ENCODE data around the gene HIGD2B. TPM values are rescaled to one million over a fixed set of nuclear protein-coding genes. Genes with fewer than 3 reads are reported as not detected.

The HIGD2B gene
- total RNA-seq, 5 donors from 2014 or later (not counting 1 experiment from before 2014, with no cell fraction given), result 0.33 to 0.45 TPM; not detected in 3

- Mint-ChIP-seq H3K27ac (no peak overlapping the region), H3K27me3 (no peaks in the 10 kb centered on the region), H3K9me3 (no peaks in the 10 kb centered on the region), H3K4me3 (no peak overlapping the region), H3K36me3 (no peaks in the 10 kb centered on the region), H3K4me1 (peaks cover 14 to 26% (median 20%) of the 10 kb centered on the region in 3 donors)
- Histone ChIP-seq H3K36me3 (ENCODE audit: control insufficient read depth in 2 of 2, extremely low read depth in 1 of 2, insufficient read depth in 1 of 2, low read length in 1 of 2) (no peaks in the 10 kb centered on the region), H3K27me3 (replicated peaks in 1 of 2; ENCODE audit: control insufficient read depth in 2 of 2, extremely low read depth in 1 of 2, insufficient read depth in 2 of 2, low read length in 1 of 2) (no peaks in the 10 kb centered on the region), H3K4me1 (ENCODE audit: control insufficient read depth in 1 of 2, extremely low read depth in 1 of 2, insufficient read depth in 2 of 2, low read length in 2 of 2) (peaks cover 0 to 14% of the 10 kb centered on the region in 2 experiments), H3K4me3 (ENCODE audit: control insufficient read depth in 1 of 2, extremely low read depth in 1 of 2, low read length in 1 of 2) (no peak overlapping the region), H3K9me3 (no peaks in the 10 kb centered on the region), H3K27ac (ENCODE audit: low read length) (no peak overlapping the region)
- CTCF ChIA-PET, result interaction anchor here in 1 of 2 donors (0.7 kb wide), 1 partner anchor 215 kb away, joined by 4 read pairs; no protein-coding TSS in a partner anchor
- POLR2A ChIA-PET, result interaction anchor here in 1 of 2 donors (0.7 kb wide), 1 partner anchor 89 kb away, joined by 4 read pairs; no protein-coding TSS in a partner anchor
- ATAC-seq (replicated peaks in 1 of 4) (no peak), DNase-seq (no peak)
- no CpG with 5 or more reads among the region's 5 CpGs for WGBS (ENCODE audit: insufficient coverage)
Measured at GRCh38 chr15:72688697-72689096, 2.7 kb upstream of the HIGD2B start.

GRCh38 chr15:72685301-72685924 is 569 bp downstream of the HIGD2B start:
- H3K36me3 ChIP-seq (ENCODE audit: control insufficient read depth in 2 of 2, extremely low read depth in 1 of 2, insufficient read depth in 1 of 2, low read length in 1 of 2), result no peaks in the 10 kb centered on the region
- ATAC-seq (replicated peaks in 1 of 4), result peak in 2 of 4 experiments; percentile 7 to 9
- WGBS (ENCODE audit: insufficient coverage), result 9% methylated on average over 7 of the region's 23 CpGs
- H3K4me1 ChIP-seq (ENCODE audit: control insufficient read depth in 1 of 2, extremely low read depth in 1 of 2, insufficient read depth in 2 of 2, low read length in 2 of 2), result peaks cover 0 to 14% of the 10 kb centered on the region in 2 experiments
- ChIA-PET CTCF (interaction anchor here (0.5 to 2.7 kb wide), 5 partner anchors 14 to 905 kb away, joined by 3 to 7 read pairs (median 3); no protein-coding TSS in a partner anchor), POLR2A (interaction anchor here in 1 of 2 donors (1.5 kb wide), 1 partner anchor 208 kb away, joined by 4 read pairs; no protein-coding TSS in a partner anchor)
- H3K27me3 ChIP-seq (replicated peaks in 1 of 2; ENCODE audit: control insufficient read depth in 2 of 2, extremely low read depth in 1 of 2, insufficient read depth in 2 of 2, low read length in 1 of 2), result peaks cover 0 to 3% of the 10 kb centered on the region in 2 experiments
- H3K4me3 Mint-ChIP-seq, result peak overlapping the region; percentile 96 to 98 (median 98)
- peak overlapping the region; percentile 92 to 93 for H3K27ac Mint-ChIP-seq
- peak overlapping the region; percentile 88 to 96 for H3K4me3 ChIP-seq (ENCODE audit: control insufficient read depth in 1 of 2, extremely low read depth in 1 of 2, low read length in 1 of 2)
- H3K4me1 Mint-ChIP-seq, result peaks cover 14 to 24% (median 17%) of the 10 kb centered on the region in 3 donors
- H3K9me3 ChIP-seq, result no peaks in the 10 kb centered on the region
- peak overlapping the region; percentile 89 for H3K27ac ChIP-seq (ENCODE audit: low read length)
- no peaks in the 10 kb centered on the region for H3K27me3 Mint-ChIP-seq
- no peaks in the 10 kb centered on the region for H3K9me3 Mint-ChIP-seq
- H3K36me3 Mint-ChIP-seq, result no peaks in the 10 kb centered on the region
- peak in 2 of 35 experiments; percentile 1 to 2 for DNase-seq

- Histone ChIP-seq H3K27me3 (replicated peaks in 1 of 2; ENCODE audit: control insufficient read depth in 2 of 2, extremely low read depth in 1 of 2, insufficient read depth in 2 of 2, low read length in 1 of 2) (peaks cover 0 to 13% of the 10 kb centered on the region in 2 experiments), H3K4me1 (ENCODE audit: control insufficient read depth in 1 of 2, extremely low read depth in 1 of 2, insufficient read depth in 2 of 2, low read length in 2 of 2) (peaks cover 0 to 14% of the 10 kb centered on the region in 2 experiments), H3K4me3 (ENCODE audit: control insufficient read depth in 1 of 2, extremely low read depth in 1 of 2, low read length in 1 of 2) (no peak overlapping the region), H3K27ac (ENCODE audit: low read length) (no peak overlapping the region), H3K9me3 (no peaks in the 10 kb centered on the region), H3K36me3 (ENCODE audit: control insufficient read depth in 2 of 2, extremely low read depth in 1 of 2, insufficient read depth in 1 of 2, low read length in 1 of 2) (no peaks in the 10 kb centered on the region)
- Mint-ChIP-seq H3K27me3 (peaks cover 9 to 11% of the 10 kb centered on the region in 2 donors), H3K4me3 (no peak overlapping the region), H3K9me3 (no peaks in the 10 kb centered on the region), H3K36me3 (no peaks in the 10 kb centered on the region), H3K4me1 (peaks cover 14 to 19% (median 17%) of the 10 kb centered on the region in 3 donors), H3K27ac (no peak overlapping the region)
- ChIA-PET POLR2A (interaction anchor here in 1 of 2 donors (0.6 kb wide), 1 partner anchor 552 kb away, joined by 4 read pairs; no protein-coding TSS in a partner anchor), CTCF (no interaction called here)
- WGBS (ENCODE audit: insufficient coverage), result 80% methylated on average over 1 of the region's 3 CpGs
- ATAC-seq (replicated peaks in 1 of 4), result no peak
- DNase-seq, result no peak
Measured at GRCh38 chr15:72682772-72683171, 3.2 kb downstream of the HIGD2B start.

- WGBS (ENCODE audit: insufficient coverage), result no CpG with 5 or more reads among the region's 3 CpGs
- no peaks in the 10 kb centered on the region for H3K36me3 ChIP-seq (ENCODE audit: control insufficient read depth in 2 of 2, extremely low read depth in 1 of 2, insufficient read depth in 1 of 2, low read length in 1 of 2)
- H3K27ac Mint-ChIP-seq, result no peak overlapping the region
- peaks cover 6 to 10% (median 7%) of the 10 kb centered on the region in 3 donors for H3K4me1 Mint-ChIP-seq
- H3K9me3 Mint-ChIP-seq, result no peaks in the 10 kb centered on the region
- ChIA-PET CTCF (interaction anchor here (0.6 to 1.1 kb wide), 3 partner anchors 10 to 1283 kb away, joined by 3 to 4 read pairs (median 3); no protein-coding TSS in a partner anchor), POLR2A (interaction anchor here in 1 of 2 donors (0.6 kb wide), 1 partner anchor 173 kb away, joined by 4 read pairs; no protein-coding TSS in a partner anchor)
- H3K4me3 Mint-ChIP-seq, result no peak overlapping the region
- no peak for DNase-seq
- H3K4me3 ChIP-seq (ENCODE audit: control insufficient read depth in 1 of 2, extremely low read depth in 1 of 2, low read length in 1 of 2), result no peak overlapping the region
- peaks cover 21 to 25% of the 10 kb centered on the region in 2 donors for H3K27me3 Mint-ChIP-seq
- no peak for ATAC-seq (replicated peaks in 1 of 4)
- peaks cover 0 to 19% of the 10 kb centered on the region in 2 experiments for H3K27me3 ChIP-seq (replicated peaks in 1 of 2; ENCODE audit: control insufficient read depth in 2 of 2, extremely low read depth in 1 of 2, insufficient read depth in 2 of 2, low read length in 1 of 2)
- H3K4me1 ChIP-seq (ENCODE audit: control insufficient read depth in 1 of 2, extremely low read depth in 1 of 2, insufficient read depth in 2 of 2, low read length in 2 of 2), result peaks cover 0 to 8% of the 10 kb centered on the region in 2 experiments
- H3K36me3 Mint-ChIP-seq, result no peaks in the 10 kb centered on the region
- H3K9me3 ChIP-seq, result no peaks in the 10 kb centered on the region
- no peak overlapping the region for H3K27ac ChIP-seq (ENCODE audit: low read length)
Measured at GRCh38 chr15:72680931-72681330, 5.1 kb downstream of the HIGD2B start.

- POLR2A ChIA-PET, result no interaction called here
- H3K27ac Mint-ChIP-seq, result no peak overlapping the region
Measured at GRCh38 chr15:72676838-72677237, 9.1 kb downstream of the HIGD2B start.

GRCh38 chr15:72671525-72671924 is 14.5 kb downstream of the HIGD2B start:
- Mint-ChIP-seq H3K36me3 (no peaks in the 10 kb centered on the region), H3K27me3 (peaks cover 5 to 26% of the 10 kb centered on the region in 2 donors), H3K4me1 (peaks cover 2 to 7% (median 5%) of the 10 kb centered on the region in 3 donors), H3K27ac (no peak overlapping the region), H3K9me3 (no peaks in the 10 kb centered on the region), H3K4me3 (no peak overlapping the region)
- ChIA-PET POLR2A (interaction anchor here in 1 of 2 donors (0.7 kb wide), 1 partner anchor 358 kb away, joined by 5 read pairs; no protein-coding TSS in a partner anchor), CTCF (interaction anchor here in 1 of 2 donors (0.5 to 2.1 kb wide), 8 partner anchors 10 to 1173 kb away, joined by 3 to 13 read pairs (median 4); partner anchors contain the start of genes BBS4 and HIGD2B)
- DNase-seq (no peak), ATAC-seq (replicated peaks in 1 of 4) (no peak)
- Histone ChIP-seq H3K4me1 (ENCODE audit: control insufficient read depth in 1 of 2, extremely low read depth in 1 of 2, insufficient read depth in 2 of 2, low read length in 2 of 2) (peaks cover 0 to 7% of the 10 kb centered on the region in 2 experiments), H3K27ac (ENCODE audit: low read length) (no peak overlapping the region), H3K36me3 (ENCODE audit: control insufficient read depth in 2 of 2, extremely low read depth in 1 of 2, insufficient read depth in 1 of 2, low read length in 1 of 2) (no peaks in the 10 kb centered on the region), H3K4me3 (ENCODE audit: control insufficient read depth in 1 of 2, extremely low read depth in 1 of 2, low read length in 1 of 2) (no peak overlapping the region), H3K27me3 (replicated peaks in 1 of 2; ENCODE audit: control insufficient read depth in 2 of 2, extremely low read depth in 1 of 2, insufficient read depth in 2 of 2, low read length in 1 of 2) (peaks cover 2 to 24% of the 10 kb centered on the region in 2 experiments), H3K9me3 (no peaks in the 10 kb centered on the region)
- WGBS (ENCODE audit: insufficient coverage), result 58% methylated on average over 2 of the region's 3 CpGs

More at GRCh38 chr15:72676838-72677237, 9.1 kb downstream of the HIGD2B start:
- Mint-ChIP-seq H3K27me3 (peaks cover 24 to 41% of the 10 kb centered on the region in 2 donors), H3K4me3 (no peak overlapping the region), H3K4me1 (no peaks in the 10 kb centered on the region), H3K9me3 (no peaks in the 10 kb centered on the region), H3K36me3 (no peaks in the 10 kb centered on the region)
- no peak for DNase-seq
- Histone ChIP-seq H3K4me1 (ENCODE audit: control insufficient read depth in 1 of 2, extremely low read depth in 1 of 2, insufficient read depth in 2 of 2, low read length in 2 of 2) (no peaks in the 10 kb centered on the region), H3K27ac (ENCODE audit: low read length) (no peak overlapping the region), H3K36me3 (ENCODE audit: control insufficient read depth in 2 of 2, extremely low read depth in 1 of 2, insufficient read depth in 1 of 2, low read length in 1 of 2) (no peaks in the 10 kb centered on the region), H3K4me3 (ENCODE audit: control insufficient read depth in 1 of 2, extremely low read depth in 1 of 2, low read length in 1 of 2) (no peak overlapping the region), H3K27me3 (replicated peaks in 1 of 2; ENCODE audit: control insufficient read depth in 2 of 2, extremely low read depth in 1 of 2, insufficient read depth in 2 of 2, low read length in 1 of 2) (peaks cover 2 to 32% of the 10 kb centered on the region in 2 experiments), H3K9me3 (no peaks in the 10 kb centered on the region)
- ATAC-seq (replicated peaks in 1 of 4), result no peak
- CTCF ChIA-PET, result no interaction called here
- 83% methylated on average over 1 of the region's 4 CpGs for WGBS (ENCODE audit: insufficient coverage)

Measured in T-cell (primary cell).